Measurements from ENCODE around the gene PCGF2.

DNA sequence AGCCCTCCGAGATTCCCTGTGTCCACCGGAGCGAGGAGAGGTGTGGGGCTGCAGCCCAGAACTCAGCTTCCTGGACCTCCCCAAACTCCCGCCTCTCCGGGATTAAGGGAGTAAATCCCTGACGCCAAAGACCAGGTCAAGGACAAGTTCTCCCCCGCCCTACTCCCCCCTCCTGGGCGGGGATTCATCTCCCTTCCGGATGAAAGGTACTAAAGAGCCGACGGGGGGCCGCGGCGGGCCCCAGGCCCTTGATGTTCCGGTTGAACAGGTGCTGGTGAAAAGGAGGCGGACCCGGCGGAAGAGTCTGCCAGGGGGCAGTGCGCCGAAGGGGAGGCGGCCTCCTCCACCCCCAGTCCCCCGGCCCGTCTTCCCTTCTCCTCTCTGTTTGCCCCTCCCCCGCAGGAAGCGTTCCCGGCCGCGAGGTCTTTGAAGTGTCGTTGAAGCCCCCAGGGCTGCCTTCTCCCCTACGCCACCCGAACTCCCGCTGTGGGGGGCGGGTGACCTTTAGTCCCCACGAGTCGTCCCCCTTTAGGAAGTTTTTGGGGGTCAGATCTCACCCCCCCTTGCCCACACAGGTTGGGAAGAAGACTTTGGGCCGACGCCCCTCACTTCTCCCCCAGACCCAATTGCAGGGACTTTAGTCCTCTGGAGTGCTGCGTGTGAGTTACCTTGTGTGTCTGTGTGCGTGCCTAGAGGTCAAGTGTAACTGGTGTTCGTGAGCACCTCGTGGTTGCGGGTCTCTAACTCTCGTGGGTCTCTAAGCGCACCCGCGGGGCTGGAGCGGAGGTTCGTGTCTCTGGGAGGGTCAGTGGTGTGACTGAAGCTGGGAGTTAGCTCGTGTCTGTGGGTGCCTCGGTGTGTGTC, 44.2 kb downstream of the PCGF2 start:
- no peak for TF ChIP-seq EP300 (IDR thresholded peaks at IDR 0.05)
- TF ChIP-seq, protein P1, sequence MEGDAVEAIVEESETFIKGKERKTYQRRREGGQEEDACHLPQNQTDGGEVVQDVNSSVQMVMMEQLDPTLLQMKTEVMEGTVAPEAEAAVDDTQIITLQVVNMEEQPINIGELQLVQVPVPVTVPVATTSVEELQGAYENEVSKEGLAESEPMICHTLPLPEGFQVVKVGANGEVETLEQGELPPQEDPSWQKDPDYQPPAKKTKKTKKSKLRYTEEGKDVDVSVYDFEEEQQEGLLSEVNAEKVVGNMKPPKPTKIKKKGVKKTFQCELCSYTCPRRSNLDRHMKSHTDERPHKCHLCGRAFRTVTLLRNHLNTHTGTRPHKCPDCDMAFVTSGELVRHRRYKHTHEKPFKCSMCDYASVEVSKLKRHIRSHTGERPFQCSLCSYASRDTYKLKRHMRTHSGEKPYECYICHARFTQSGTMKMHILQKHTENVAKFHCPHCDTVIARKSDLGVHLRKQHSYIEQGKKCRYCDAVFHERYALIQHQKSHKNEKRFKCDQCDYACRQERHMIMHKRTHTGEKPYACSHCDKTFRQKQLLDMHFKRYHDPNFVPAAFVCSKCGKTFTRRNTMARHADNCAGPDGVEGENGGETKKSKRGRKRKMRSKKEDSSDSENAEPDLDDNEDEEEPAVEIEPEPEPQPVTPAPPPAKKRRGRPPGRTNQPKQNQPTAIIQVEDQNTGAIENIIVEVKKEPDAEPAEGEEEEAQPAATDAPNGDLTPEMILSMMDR (IDR thresholded peaks at IDR 0.05), result no peak
